T-helper 1 cell treated with Interleukin-12 subunit alpha and Interleukin-12 subunit beta and Interleukin-4 antibody, amounts not matched to agents 30 μg/mL and 1 μg/mL, for 36 hours (primary cell): ENCODE data around the gene KLRC1.
"Not testable (repeated sequence)": the region's sequence is repeated elsewhere in the genome, so short reads cannot be mapped to it uniquely, and the experiment has no call there.

Experiments
- H3K27ac Mint-ChIP-seq: one replicate; pipeline ENCODE4 v1.8.0; 2021; ENCODE audit warnings: mild to moderate bottlenecking, mixed read lengths
- H3K27me3 Mint-ChIP-seq: one replicate; pipeline ENCODE4 v1.8.0; 2021; ENCODE audit warnings: low read depth, mixed read lengths
- H3K36me3 Mint-ChIP-seq: one replicate; pipeline ENCODE4 v1.8.0; 2021; ENCODE audit warnings: low read depth, mixed read lengths
- H3K4me1 Mint-ChIP-seq: one replicate; pipeline ENCODE4 v1.8.0; 2021; ENCODE audit warnings: low read depth, mixed read lengths
- H3K4me3 Mint-ChIP-seq: one replicate; pipeline ENCODE4 v1.8.0; 2021; ENCODE audit warnings: mild to moderate bottlenecking, moderate library complexity, mixed read lengths
- H3K9me3 Mint-ChIP-seq: one replicate; pipeline ENCODE4 v1.8.0; 2021; ENCODE audit warnings: mixed read lengths

The KLRC1 gene

DNA sequence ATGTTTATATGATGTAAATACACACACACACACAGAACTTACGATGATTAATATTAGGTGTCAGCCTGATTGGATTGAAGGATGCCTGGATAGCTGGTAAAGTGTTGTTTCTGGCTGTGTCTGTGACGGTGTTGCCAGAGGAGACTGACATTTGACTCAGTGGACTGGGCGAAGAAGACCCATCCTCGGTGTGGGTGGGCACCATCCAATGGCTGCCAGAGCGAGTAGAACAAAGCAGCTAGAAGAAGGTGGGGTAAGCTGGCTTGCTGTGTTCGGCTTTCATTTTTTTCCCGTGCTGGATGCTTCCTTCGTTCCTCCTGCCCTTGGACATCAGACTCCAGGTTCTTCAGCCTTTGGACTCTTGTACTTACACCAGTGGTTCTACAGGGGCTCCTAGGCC is 12.0 kb downstream of the KLRC1 start:
- not testable (repeated sequence) for H3K36me3 Mint-ChIP-seq, H3K27ac Mint-ChIP-seq, H3K9me3 Mint-ChIP-seq, H3K27me3 Mint-ChIP-seq, H3K4me1 Mint-ChIP-seq, H3K4me3 Mint-ChIP-seq

DNA sequence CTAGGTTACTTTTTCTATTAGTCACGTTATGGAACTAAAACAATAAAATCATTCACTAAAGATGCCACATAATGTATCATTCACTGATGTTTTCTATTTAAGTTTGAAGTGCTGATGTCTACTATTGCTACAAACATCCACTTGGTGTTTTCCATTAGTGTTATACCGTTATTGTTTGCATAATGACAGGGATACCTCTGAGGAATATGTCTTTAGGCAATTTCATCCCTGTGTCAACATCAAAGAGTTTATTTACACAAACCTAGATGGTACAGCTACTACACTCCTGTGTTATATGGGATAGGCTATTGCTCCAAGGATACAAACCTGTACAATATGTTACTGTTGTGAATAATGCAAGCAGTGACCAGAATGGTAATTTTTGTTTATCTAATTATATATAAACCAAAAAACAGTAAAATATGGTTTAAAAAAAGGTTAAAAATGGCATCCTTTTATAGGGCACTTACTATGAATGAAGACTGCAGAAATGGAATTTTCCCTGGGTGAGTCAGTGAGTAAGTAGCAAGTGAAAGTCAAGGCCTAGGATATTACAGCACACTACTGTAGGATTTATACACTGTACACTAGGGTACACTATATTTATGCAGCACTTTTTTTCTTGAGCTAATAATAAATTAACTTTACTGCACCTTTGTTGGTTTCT is 13.4 kb downstream of the KLRC1 start:
- H3K4me1 Mint-ChIP-seq, H3K4me3 Mint-ChIP-seq, H3K27me3 Mint-ChIP-seq, H3K27ac Mint-ChIP-seq, H3K36me3 Mint-ChIP-seq, H3K9me3 Mint-ChIP-seq: not testable (repeated sequence)

DNA sequence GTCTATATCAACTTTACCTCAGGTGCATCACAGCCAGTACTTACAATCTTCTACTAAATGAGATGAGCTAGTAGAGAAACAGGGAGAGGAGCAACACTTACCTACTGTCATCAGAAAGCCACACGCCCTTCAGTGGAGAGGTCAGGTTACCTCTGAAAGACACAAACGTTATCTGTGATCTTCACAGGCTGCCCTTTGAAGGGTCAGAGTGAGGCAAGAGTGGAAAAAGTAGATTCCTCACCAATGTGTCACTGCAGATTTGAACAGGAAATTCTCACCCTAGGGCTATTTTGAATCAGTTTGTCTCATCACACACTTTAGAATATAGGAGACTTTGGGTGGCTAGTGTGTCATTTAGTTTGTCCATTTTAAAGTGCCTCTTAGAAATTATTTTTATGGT is 15.6 kb downstream of the KLRC1 start:
- not testable (repeated sequence) for H3K27ac Mint-ChIP-seq, H3K4me1 Mint-ChIP-seq, H3K9me3 Mint-ChIP-seq, H3K36me3 Mint-ChIP-seq, H3K4me3 Mint-ChIP-seq, H3K27me3 Mint-ChIP-seq

DNA sequence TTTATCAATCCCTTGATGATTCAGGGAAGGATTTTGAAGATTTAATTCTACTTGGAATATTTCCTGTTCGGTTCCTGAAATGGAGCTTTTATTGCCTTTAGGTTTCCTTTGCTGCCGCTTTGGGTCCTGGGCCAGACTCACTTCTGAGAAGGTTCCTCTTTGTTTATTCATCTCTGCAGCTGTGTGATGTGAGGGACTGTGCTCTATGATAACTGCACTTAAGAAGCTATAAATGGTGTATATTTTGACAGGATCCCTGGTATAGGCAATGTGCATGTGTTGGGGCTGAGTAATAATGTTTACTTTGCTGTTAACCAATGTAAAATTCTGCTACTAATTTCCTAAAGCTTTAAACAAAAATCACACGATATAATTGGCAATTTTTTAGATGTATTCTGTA is 17.4 kb downstream of the KLRC1 start, which contains the start of gene KLRC2:
KLRC2 (minus strand) TSS at position 195 of the 400 bp plus-strand sequence; CDS start at position 171, 24 bp downstream.
- H3K27ac Mint-ChIP-seq, H3K36me3 Mint-ChIP-seq, H3K27me3 Mint-ChIP-seq, H3K9me3 Mint-ChIP-seq, H3K4me1 Mint-ChIP-seq, H3K4me3 Mint-ChIP-seq: not testable (repeated sequence)

DNA sequence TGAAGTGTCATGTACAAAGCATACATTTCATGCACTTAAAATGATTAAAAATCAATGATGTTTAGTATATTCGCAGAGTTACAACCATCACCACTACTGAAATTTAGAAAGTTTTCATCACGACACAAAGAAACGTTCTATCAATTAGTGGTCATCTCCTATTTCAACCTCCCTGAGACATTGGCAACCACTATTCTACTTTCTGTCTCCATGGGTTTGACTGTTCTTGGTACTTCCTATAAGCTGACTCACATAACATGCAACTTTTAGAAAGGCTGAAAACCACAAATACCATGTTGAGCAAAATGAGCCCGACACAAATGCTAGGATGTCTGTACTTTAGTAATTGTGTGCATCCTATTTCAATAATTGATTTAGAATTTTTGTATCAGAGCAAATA is 22.6 kb downstream of the KLRC1 start:
- H3K4me3 Mint-ChIP-seq, H3K4me1 Mint-ChIP-seq, H3K27me3 Mint-ChIP-seq, H3K9me3 Mint-ChIP-seq, H3K36me3 Mint-ChIP-seq, H3K27ac Mint-ChIP-seq: not testable (repeated sequence)

DNA sequence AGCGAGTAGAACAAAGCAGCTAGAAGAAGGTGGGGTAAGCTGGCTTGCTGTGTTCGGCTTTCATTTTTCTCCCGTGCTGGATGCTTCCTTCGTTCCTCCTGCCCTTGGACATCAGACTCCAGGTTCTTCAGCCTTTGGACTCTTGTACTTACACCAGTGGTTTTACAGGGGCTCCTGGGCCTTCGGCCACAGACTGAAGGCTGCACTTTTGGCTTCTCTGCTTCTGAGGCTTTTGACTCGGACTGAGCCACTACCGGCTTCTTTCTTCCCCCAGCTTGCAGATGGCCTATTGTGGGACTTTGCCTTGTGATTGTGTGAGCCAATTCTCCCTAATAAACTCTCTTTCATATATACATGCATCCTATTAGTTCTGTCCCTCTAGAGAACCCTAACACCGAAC is 27.2 kb downstream of the KLRC1 start:
- H3K36me3 Mint-ChIP-seq, H3K27me3 Mint-ChIP-seq, H3K4me1 Mint-ChIP-seq, H3K27ac Mint-ChIP-seq, H3K4me3 Mint-ChIP-seq, H3K9me3 Mint-ChIP-seq: not testable (repeated sequence)

DNA sequence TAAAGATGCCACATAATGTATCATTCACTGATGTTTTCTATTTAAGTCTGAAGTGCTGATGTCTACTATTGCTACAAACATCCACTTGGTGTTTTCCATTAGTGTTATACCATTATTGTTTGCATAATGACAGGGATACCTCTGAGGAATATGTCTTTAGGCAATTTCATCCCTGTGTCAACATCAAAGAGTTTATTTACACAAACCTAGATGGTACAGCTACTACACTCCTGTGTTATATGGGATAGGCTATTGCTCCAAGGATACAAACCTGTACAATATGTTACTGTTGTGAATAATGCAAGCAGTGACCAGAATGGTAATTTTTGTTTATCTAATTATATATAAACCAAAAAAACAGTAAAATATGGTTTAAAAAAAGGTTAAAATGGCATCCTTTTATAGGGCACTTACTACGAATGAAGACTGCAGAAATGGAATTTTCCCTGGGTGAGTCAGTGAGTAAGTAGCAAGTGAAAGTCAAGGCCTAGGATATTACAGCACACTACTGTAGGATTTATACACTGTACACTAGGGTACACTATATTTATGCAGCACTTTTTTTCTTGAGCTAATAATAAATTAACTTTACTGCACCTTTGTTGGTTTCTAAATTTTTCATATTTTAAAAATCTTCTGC is 28.8 kb downstream of the KLRC1 start:
- H3K27me3 Mint-ChIP-seq, H3K4me1 Mint-ChIP-seq, H3K36me3 Mint-ChIP-seq, H3K4me3 Mint-ChIP-seq, H3K9me3 Mint-ChIP-seq, H3K27ac Mint-ChIP-seq: not testable (repeated sequence)

DNA sequence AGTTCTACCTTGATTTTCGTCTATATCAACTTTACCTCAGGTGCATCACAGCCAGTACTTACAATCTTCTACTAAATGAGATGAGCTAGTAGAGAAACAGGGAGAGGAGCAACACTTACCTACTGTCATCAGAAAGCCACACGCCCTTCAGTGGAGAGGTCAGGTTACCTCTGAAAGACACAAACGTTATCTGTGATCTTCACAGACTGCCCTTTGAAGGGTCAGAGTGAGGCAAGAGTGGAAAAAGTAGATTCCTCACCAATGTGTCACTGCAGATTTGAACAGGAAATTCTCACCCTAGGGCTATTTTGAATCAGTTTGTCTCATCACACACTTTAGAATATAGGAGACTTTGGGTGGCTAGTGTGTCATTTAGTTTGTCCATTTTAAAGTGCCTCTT is 31.0 kb downstream of the KLRC1 start:
- H3K36me3 Mint-ChIP-seq, H3K4me3 Mint-ChIP-seq, H3K27ac Mint-ChIP-seq, H3K9me3 Mint-ChIP-seq, H3K27me3 Mint-ChIP-seq, H3K4me1 Mint-ChIP-seq: not testable (repeated sequence)

DNA sequence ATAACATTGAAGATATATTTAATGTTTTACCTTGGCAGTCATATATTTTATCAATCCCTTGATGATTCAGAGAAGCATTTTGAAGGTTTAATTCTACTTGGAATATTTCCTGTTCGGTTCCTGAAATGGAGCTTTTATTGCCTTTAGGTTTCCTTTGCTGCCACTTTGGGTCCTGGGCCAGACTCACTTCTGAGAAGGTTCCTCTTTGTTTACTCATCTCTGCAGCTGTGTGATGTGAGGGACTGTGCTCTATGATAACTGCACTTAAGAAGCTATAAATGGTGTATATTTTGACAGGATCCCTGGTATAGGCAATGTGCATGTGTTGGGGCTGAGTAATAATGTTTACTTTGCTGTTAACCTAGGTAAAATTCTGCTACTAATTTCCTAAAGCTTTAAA is 32.8 kb downstream of the KLRC1 start, which contains the start of gene KLRC3:
KLRC3 (minus strand) TSS at position 262 of the 400 bp plus-strand sequence; CDS start at position 217, 45 bp downstream.
- not testable (repeated sequence) for H3K9me3 Mint-ChIP-seq, H3K27me3 Mint-ChIP-seq, H3K4me1 Mint-ChIP-seq, H3K36me3 Mint-ChIP-seq, H3K27ac Mint-ChIP-seq, H3K4me3 Mint-ChIP-seq

DNA sequence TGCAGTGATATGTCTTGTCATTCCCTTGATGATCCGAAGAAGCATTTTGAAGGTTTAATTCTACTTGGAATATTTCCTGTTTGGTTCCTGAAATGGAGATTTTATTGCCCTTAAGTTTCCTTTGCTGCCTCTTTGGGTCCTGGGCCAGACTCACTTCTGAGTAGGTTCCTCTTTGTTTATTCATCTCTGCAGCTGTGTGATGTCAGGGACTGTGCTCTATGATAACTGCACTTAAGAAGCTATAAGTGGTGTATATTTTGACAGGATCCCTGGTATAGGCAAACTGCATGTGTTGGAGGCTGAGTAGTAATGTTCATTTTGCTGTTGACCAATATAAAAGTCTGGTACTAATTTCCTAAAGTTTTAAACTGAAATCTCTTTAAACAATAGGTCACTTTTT is 43.8 kb downstream of the KLRC1 start, which contains the start of gene KLRC4:
KLRC4 (minus strand) TSS at position 366 of the 400 bp plus-strand sequence; CDS start at position 184, 182 bp downstream.
- H3K9me3 Mint-ChIP-seq = no peaks in the 10 kb centered on the region
- H3K27me3 Mint-ChIP-seq = peaks cover 20% of the 10 kb centered on the region
- H3K4me3 Mint-ChIP-seq = no peak within 1 kb of the TSS
- H3K36me3 Mint-ChIP-seq = no peaks in the 10 kb centered on the region
- H3K4me1 Mint-ChIP-seq = no peaks in the 10 kb centered on the region
- no peak within 1 kb of the TSS for H3K27ac Mint-ChIP-seq

DNA sequence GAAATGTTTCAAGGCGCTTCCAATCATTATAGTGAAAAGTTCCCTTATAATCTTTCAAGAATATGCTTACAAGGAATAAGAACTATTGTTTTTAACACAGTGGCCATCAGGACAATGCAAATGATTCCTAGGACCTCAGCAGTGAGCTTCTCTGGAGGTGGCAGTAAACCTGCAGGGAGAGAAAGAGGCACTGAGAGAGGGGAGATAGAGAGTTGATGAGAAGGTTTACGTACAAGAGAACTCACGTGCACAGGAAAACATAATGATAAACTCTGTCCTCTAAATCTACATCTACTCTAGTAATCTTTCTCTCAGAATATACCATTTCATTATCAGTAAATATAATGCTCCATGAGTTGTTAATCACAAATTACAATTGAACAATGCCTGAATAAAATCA is 44.3 kb downstream of the KLRC1 start:
- no peaks in the 10 kb centered on the region for H3K4me1 Mint-ChIP-seq
- H3K36me3 Mint-ChIP-seq = no peaks in the 10 kb centered on the region
- H3K27ac Mint-ChIP-seq = no peak overlapping the region
- H3K9me3 Mint-ChIP-seq = no peaks in the 10 kb centered on the region
- H3K27me3 Mint-ChIP-seq = peaks cover 19% of the 10 kb centered on the region
- no peak overlapping the region for H3K4me3 Mint-ChIP-seq

DNA sequence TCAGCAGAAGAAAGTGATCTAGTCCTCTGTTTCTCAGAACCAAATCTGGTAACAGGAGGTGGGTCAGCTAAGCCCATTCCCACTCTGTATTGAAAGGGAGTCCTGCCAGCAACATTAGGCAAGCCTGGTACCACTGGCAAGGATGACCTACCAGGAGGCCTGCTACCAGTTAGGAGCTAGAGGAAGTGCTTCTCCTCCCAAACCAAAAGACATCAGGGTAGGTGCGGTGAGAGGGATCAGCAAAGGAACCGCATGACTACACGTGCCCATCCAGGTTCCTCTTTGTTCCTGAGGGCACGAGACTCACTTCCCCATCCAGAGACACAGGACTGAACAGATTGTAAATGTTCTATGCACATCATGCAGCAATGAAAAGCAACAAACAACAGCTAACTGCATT is 46.5 kb downstream of the KLRC1 start:
- no peaks in the 10 kb centered on the region for H3K9me3 Mint-ChIP-seq
- no peak overlapping the region for H3K27ac Mint-ChIP-seq
- H3K27me3 Mint-ChIP-seq = peaks cover 20% of the 10 kb centered on the region
- H3K4me1 Mint-ChIP-seq = no peaks in the 10 kb centered on the region
- no peak overlapping the region for H3K4me3 Mint-ChIP-seq
- no peaks in the 10 kb centered on the region for H3K36me3 Mint-ChIP-seq

DNA sequence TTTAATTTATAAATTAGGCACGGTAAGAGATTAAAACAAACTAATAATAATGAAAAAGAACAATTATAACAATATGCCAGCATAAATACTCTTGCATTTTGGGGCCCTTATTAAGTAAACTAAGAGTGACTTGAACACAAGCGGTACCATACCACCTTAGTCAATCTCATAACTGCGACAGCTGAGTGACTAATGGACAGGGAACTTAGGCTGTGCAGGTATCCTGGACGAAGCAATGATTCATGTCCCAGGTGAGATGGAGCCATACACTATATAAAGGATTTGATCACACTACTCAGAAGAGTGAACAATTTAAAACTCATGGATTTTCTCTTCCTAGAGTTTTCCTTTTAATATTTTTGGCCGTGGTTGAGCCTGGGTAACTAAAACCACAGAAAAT is 47.9 kb downstream of the KLRC1 start:
- H3K36me3 Mint-ChIP-seq = no peaks in the 10 kb centered on the region
- no peaks in the 10 kb centered on the region for H3K4me1 Mint-ChIP-seq
- H3K27me3 Mint-ChIP-seq = peaks cover 25% of the 10 kb centered on the region
- H3K9me3 Mint-ChIP-seq = no peaks in the 10 kb centered on the region
- no peak overlapping the region for H3K4me3 Mint-ChIP-seq
- H3K27ac Mint-ChIP-seq = no peak overlapping the region

DNA sequence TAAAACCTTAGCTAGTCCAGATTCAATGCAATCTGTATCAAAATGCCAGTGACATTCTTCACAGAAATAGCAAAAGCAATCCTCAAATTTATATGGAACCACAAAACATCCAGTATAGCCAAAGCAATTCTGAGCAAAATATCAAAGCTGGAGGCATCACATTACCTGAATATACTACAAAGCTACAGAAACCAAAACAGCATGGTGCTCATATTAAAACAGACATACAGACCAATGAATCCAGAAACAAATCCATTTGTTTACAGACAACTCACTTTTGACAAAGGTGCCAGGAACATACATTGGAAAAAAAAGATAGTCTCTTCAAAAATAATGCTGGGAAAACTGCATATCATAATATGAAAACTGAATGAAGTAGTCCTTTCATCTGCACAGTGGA is 48.4 kb downstream of the KLRC1 start:
- H3K4me1 Mint-ChIP-seq = no peaks in the 10 kb centered on the region
- H3K36me3 Mint-ChIP-seq = no peaks in the 10 kb centered on the region
- H3K27me3 Mint-ChIP-seq = peaks cover 25% of the 10 kb centered on the region
- no peak overlapping the region for H3K4me3 Mint-ChIP-seq
- H3K27ac Mint-ChIP-seq = no peak overlapping the region
- H3K9me3 Mint-ChIP-seq = no peaks in the 10 kb centered on the region

DNA sequence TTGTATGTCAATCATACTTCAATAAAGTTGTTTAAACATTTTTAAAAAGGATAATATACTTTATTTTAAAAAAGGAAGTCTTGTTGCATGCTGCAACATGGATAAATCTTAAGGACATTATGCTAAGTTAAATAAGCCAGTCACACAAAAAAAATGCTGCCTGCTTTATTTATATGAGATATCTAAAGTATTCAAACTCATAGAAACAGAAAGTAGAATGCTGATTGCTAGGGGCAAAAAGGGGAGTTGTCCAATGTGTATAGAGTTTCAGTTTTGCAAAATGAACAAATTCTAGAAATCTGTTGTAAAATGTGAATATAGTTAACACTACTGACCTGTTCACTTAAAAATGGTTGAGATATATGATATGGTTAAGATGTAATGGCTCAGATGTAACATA is 52.3 kb downstream of the KLRC1 start:
- H3K4me1 Mint-ChIP-seq = no peaks in the 10 kb centered on the region
- H3K9me3 Mint-ChIP-seq = no peaks in the 10 kb centered on the region
- no peaks in the 10 kb centered on the region for H3K36me3 Mint-ChIP-seq
- peaks cover 20% of the 10 kb centered on the region for H3K27me3 Mint-ChIP-seq
- no peak overlapping the region for H3K4me3 Mint-ChIP-seq
- H3K27ac Mint-ChIP-seq = no peak overlapping the region

DNA sequence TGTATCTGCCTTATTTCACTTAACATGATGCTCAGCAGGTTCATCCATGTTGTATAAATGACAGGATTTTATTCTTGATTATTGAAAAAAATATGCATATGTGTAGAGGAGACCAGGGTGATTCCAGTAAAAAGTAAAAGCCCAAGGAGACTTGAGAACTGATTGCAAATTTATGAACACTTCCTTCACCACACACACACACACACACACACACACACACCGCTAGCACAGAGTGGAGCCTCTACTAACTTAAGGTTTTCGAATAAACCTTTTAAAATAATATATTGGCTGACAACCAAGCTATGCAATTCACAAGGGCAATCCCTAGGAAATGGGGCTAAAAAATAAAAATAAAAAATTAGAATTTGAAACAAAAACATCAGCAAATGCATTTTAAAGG is 55.0 kb downstream of the KLRC1 start:
- Mint-ChIP-seq H3K4me3 (no peak overlapping the region), H3K36me3 (no peaks in the 10 kb centered on the region), H3K27ac (no peak overlapping the region), H3K27me3 (peaks cover 29% of the 10 kb centered on the region), H3K4me1 (no peaks in the 10 kb centered on the region), H3K9me3 (no peaks in the 10 kb centered on the region)
